ENCODE results near the gene LRRC42. TPM values are rescaled to one million over a fixed set of nuclear protein-coding genes. Genes with fewer than 3 reads are reported as not detected.

LRRC42 gene
- total RNA-seq, 4 donors from 2014 or later, result 0.51 to 30.7 (median 25.1) TPM

DNA sequence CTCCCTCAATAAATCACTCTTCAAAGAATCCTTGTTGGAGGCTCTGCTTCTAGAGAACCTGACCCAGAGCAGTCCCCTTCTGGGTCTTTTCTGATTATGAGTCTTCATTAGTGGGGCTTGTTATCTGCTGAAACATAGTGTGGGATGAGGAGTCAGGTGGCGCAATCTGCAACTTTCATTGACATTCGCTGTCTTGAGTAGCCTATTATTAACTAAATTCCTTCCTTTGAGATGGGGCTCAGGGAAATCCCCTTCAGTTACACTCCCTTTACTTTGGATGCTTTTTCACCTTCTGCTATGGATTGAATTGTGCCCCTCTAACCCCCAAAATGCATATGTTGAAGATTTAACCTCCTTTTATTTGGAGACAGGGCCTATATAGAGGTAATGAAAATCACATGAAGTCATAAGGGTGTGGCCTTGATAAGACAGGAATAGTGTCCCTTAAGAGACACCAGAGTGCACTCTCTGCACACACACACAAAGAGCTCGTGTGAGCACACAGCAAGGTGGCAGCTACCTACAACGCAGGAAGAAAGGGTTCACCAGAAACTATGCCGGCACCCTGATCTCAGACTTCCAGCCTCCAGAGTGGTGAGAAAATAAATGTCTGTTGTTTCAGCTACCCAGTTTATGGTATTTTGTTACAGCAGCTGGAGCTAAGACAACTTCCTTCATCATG lies 32.7 kb upstream of the LRRC42 start:
- no peaks in the 10 kb centered on the region for H3K27me3 ChIP-seq
- intact Hi-C loops (cut with DNase I; ENCODE audit: low total_unique reads), result no loop called here
- no peak for DNase-seq
- no peak overlapping the region for H3K27ac ChIP-seq
- no peak overlapping the region for H3K4me3 ChIP-seq
- H3K4me1 ChIP-seq, result no peaks in the 10 kb centered on the region
- H3K36me3 ChIP-seq, result no peaks in the 10 kb centered on the region
- TF ChIP-seq, protein P1, sequence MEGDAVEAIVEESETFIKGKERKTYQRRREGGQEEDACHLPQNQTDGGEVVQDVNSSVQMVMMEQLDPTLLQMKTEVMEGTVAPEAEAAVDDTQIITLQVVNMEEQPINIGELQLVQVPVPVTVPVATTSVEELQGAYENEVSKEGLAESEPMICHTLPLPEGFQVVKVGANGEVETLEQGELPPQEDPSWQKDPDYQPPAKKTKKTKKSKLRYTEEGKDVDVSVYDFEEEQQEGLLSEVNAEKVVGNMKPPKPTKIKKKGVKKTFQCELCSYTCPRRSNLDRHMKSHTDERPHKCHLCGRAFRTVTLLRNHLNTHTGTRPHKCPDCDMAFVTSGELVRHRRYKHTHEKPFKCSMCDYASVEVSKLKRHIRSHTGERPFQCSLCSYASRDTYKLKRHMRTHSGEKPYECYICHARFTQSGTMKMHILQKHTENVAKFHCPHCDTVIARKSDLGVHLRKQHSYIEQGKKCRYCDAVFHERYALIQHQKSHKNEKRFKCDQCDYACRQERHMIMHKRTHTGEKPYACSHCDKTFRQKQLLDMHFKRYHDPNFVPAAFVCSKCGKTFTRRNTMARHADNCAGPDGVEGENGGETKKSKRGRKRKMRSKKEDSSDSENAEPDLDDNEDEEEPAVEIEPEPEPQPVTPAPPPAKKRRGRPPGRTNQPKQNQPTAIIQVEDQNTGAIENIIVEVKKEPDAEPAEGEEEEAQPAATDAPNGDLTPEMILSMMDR (IDR thresholded peaks at IDR 0.05), result no peak
- no peak for TF ChIP-seq POLR2A (IDR thresholded peaks at IDR 0.05)
- no peaks in the 10 kb centered on the region for H3K9me3 ChIP-seq

GRCh38 chr1:53918343-53918742 lies 27.8 kb upstream of the LRRC42 start:
- no peak for TF ChIP-seq POLR2A (IDR thresholded peaks at IDR 0.05)
- TF ChIP-seq, protein P1 (IDR thresholded peaks at IDR 0.05), result no peak
- H3K4me1 ChIP-seq, result no peaks in the 10 kb centered on the region
- H3K27ac ChIP-seq, result no peak overlapping the region
- DNase-seq, result no peak
- intact Hi-C loops (cut with DNase I; ENCODE audit: low total_unique reads), result no loop called here
- H3K4me3 ChIP-seq, result no peak overlapping the region
- no peaks in the 10 kb centered on the region for H3K9me3 ChIP-seq
- no peaks in the 10 kb centered on the region for H3K27me3 ChIP-seq
- H3K36me3 ChIP-seq, result no peaks in the 10 kb centered on the region

- no peaks in the 10 kb centered on the region for H3K36me3 ChIP-seq
- H3K27ac ChIP-seq, result no peak overlapping the region
- intact Hi-C loops (cut with DNase I; ENCODE audit: low total_unique reads), result no loop called here
- TF ChIP-seq, protein P1 (IDR thresholded peaks at IDR 0.05), result no peak
- no peak for TF ChIP-seq POLR2A (IDR thresholded peaks at IDR 0.05)
- H3K4me3 ChIP-seq, result no peak overlapping the region
- no peaks in the 10 kb centered on the region for H3K27me3 ChIP-seq
- no peaks in the 10 kb centered on the region for H3K4me1 ChIP-seq
- no peaks in the 10 kb centered on the region for H3K9me3 ChIP-seq
- DNase-seq, result no peak
These were observed 26.5 kb upstream of the LRRC42 start for GRCh38 chr1:53919675-53920066.

- intact Hi-C loops (cut with DNase I; ENCODE audit: low total_unique reads), result no loop called here
- DNase-seq, result no peak
- no peaks in the 10 kb centered on the region for H3K36me3 ChIP-seq
- no peak overlapping the region for H3K4me3 ChIP-seq
- H3K27me3 ChIP-seq, result no peaks in the 10 kb centered on the region
- H3K27ac ChIP-seq, result no peak overlapping the region
- TF ChIP-seq POLR2A (IDR thresholded peaks at IDR 0.05), result no peak
- TF ChIP-seq, protein P1 (IDR thresholded peaks at IDR 0.05), result no peak
- no peaks in the 10 kb centered on the region for H3K4me1 ChIP-seq
- no peaks in the 10 kb centered on the region for H3K9me3 ChIP-seq
These were observed 18.7 kb upstream of the LRRC42 start for GRCh38 chr1:53927376-53927881.

DNA sequence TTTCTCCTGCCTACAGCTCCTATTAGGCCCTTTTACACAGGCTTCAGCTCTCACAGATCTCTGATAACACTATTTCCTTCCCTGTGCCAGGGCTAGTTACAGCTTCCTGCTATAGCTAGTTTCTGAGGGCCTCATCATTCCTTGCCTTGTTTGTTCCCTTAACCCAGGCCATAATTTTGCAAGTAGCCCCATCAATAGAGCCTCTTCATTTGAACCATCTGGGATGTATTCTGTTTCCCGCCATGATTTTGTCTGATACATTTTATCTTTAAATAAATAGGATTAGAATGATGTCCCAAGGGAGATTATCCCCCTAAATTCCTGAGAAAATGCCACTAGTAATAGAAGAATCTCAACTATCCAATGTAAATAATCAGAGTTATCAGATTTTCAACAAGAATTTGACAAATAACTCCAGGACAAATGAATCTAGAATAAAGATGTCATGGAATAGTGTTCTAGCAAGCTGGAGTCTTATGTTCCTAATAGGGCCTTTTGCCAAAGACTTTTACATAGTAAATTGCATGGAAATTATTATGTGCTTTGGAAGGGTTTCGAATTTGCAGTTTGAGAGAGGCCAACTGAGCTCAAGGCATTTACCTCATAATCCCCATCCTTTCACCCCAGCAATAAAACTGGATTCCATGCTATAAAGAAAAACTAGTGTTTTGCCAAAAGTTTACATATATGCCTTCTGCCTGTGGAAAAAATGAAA lies 16.7 kb upstream of the LRRC42 start:
- no peak for TF ChIP-seq POLR2A (IDR thresholded peaks at IDR 0.05)
- TF ChIP-seq, protein P1 (IDR thresholded peaks at IDR 0.05), result no peak
- no peaks in the 10 kb centered on the region for H3K9me3 ChIP-seq
- H3K4me1 ChIP-seq, result no peaks in the 10 kb centered on the region
- no peak overlapping the region for H3K4me3 ChIP-seq
- H3K36me3 ChIP-seq, result no peaks in the 10 kb centered on the region
- H3K27me3 ChIP-seq, result no peaks in the 10 kb centered on the region
- intact Hi-C loops (cut with DNase I; ENCODE audit: low total_unique reads), result no loop called here
- H3K27ac ChIP-seq, result no peak overlapping the region
- no peak for DNase-seq
